Parathyroid adenoma (tissue), 2 donors: ENCODE data around the gene MAGEB2.

Experiments
- H2AFZ ChIP-seq: fragments of 300-600 bp; sonication (generic); one replicate; pipeline ENCODE4 v1.7.0; 2017; ENCODE audit warnings: antibody characterized with exemption, mild to moderate bottlenecking
- H3K27ac ChIP-seq: fragments of 300-600 bp; sonication (generic); one replicate; pipeline ENCODE4 v1.7.0; 2017
- H3K27me3 ChIP-seq: fragments of 300-600 bp; sonication (generic); one replicate; pipeline ENCODE4 v1.7.0; 2017; ENCODE audit warnings: low read length; ENCODE audit not compliant: control insufficient read depth, insufficient read depth
- H3K36me3 ChIP-seq: fragments of 300-600 bp; sonication (generic); one replicate; pipeline ENCODE4 v1.7.0; 2017; ENCODE audit warnings: low read length; ENCODE audit not compliant: control insufficient read depth, insufficient read depth
- H3K4me1 ChIP-seq: fragments of 300-600 bp; sonication (generic); one replicate; pipeline ENCODE4 v1.7.0; 2017; ENCODE audit warnings: control low read depth
- H3K4me2 ChIP-seq: fragments of 300-600 bp; sonication (generic); one replicate; pipeline ENCODE4 v1.7.0; 2017; ENCODE audit warnings: low read length
- H3K4me3 ChIP-seq: fragments of 300-600 bp; sonication (generic); one replicate; pipeline ENCODE4 v1.7.0; 2017; ENCODE audit warnings: low read depth, low read length
- H3K79me2 ChIP-seq: fragments of 300-600 bp; sonication (generic); one replicate; pipeline ENCODE4 v1.7.0; 2017; ENCODE audit warnings: control low read depth
- H3K9ac ChIP-seq: fragments of 300-600 bp; sonication (generic); one replicate; pipeline ENCODE4 v1.7.0; 2017; ENCODE audit warnings: mild to moderate bottlenecking
- H3K9me3 ChIP-seq: fragments of 300-600 bp; sonication (generic); one replicate; pipeline ENCODE4 v1.7.0; 2017; ENCODE audit warnings: low read length; ENCODE audit not compliant: control insufficient read depth
- CTCF ChIP-seq: fragments of 300-600 bp; sonication (generic); IDR thresholded peaks from one replicate; pipeline ENCODE4 v1.7.0; 2017; ENCODE audit warnings: antibody characterized with exemption, mild to moderate bottlenecking
- donor health status: primary hyperparathyroidism.

The MAGEB2 gene

GRCh38 chrX:30246769-30247489 is 31.6 kb downstream of the MAGEB2 start, which contains the start of gene MAGEB1:
Gene MAGEB1, plus strand, starts transcription at chrX:30247146. Its CDS starts 3,348 bp downstream, at chrX:30250494.
- H3K4me2 ChIP-seq = no peak within 1 kb of the TSS
- H3K27me3 ChIP-seq = no peaks in the 10 kb centered on the region
- no peak within 1 kb of the TSS for H3K4me3 ChIP-seq
- no peak within 1 kb of the TSS for H2AFZ ChIP-seq
- no peak for TF ChIP-seq CTCF
- H3K9ac ChIP-seq = no peak within 1 kb of the TSS
- no peaks in the 10 kb centered on the region for H3K79me2 ChIP-seq
- H3K9me3 ChIP-seq = no peaks in the 10 kb centered on the region
- no peaks in the 10 kb centered on the region for H3K4me1 ChIP-seq
- H3K27ac ChIP-seq = no peak within 1 kb of the TSS
- no peaks in the 10 kb centered on the region for H3K36me3 ChIP-seq

GRCh38 chrX:30248854-30249253 is 33.5 kb downstream of the MAGEB2 start:
- Histone ChIP-seq H3K79me2 (no peaks in the 10 kb centered on the region), H3K4me3 (no peak overlapping the region), H3K27ac (no peak overlapping the region), H3K9ac (no peak overlapping the region), H3K9me3 (no peaks in the 10 kb centered on the region), H2AFZ (no peak overlapping the region), H3K36me3 (no peaks in the 10 kb centered on the region), H3K4me1 (no peaks in the 10 kb centered on the region), H3K4me2 (no peak overlapping the region), H3K27me3 (no peaks in the 10 kb centered on the region)
- no peak for TF ChIP-seq CTCF

GRCh38 chrX:30253257-30253656 is 37.9 kb downstream of the MAGEB2 start:
- no peak for TF ChIP-seq CTCF
- Histone ChIP-seq H3K27ac (no peak overlapping the region), H3K4me3 (no peak overlapping the region), H3K4me1 (no peaks in the 10 kb centered on the region), H3K9ac (no peak overlapping the region), H3K36me3 (no peaks in the 10 kb centered on the region), H3K4me2 (no peak overlapping the region), H3K9me3 (no peaks in the 10 kb centered on the region), H3K27me3 (no peaks in the 10 kb centered on the region), H2AFZ (no peak overlapping the region), H3K79me2 (no peaks in the 10 kb centered on the region)

- H3K79me2 ChIP-seq = no peaks in the 10 kb centered on the region
Observed at GRCh38 chrX:30259927-30260326, 44.6 kb downstream of the MAGEB2 start.

More at GRCh38 chrX:30259927-30260326, 44.6 kb downstream of the MAGEB2 start:
- H3K9me3 ChIP-seq = no peaks in the 10 kb centered on the region
- no peak overlapping the region for H2AFZ ChIP-seq
- no peak overlapping the region for H3K4me2 ChIP-seq
- H3K27ac ChIP-seq = no peak overlapping the region
- H3K4me3 ChIP-seq = no peak overlapping the region
- H3K27me3 ChIP-seq = no peaks in the 10 kb centered on the region
- H3K9ac ChIP-seq = no peak overlapping the region
- H3K36me3 ChIP-seq = no peaks in the 10 kb centered on the region
- no peaks in the 10 kb centered on the region for H3K4me1 ChIP-seq
- TF ChIP-seq CTCF = no peak
